SW 1271 (cell line): Measurements from ENCODE around the gene PTPN6.

Source experiments
- DNase-seq, 2 experiments: peaks; one replicate each; lab custom pipeline; 2025; lab: John Stamatoyannopoulos, UW

Gene PTPN6

DNA sequence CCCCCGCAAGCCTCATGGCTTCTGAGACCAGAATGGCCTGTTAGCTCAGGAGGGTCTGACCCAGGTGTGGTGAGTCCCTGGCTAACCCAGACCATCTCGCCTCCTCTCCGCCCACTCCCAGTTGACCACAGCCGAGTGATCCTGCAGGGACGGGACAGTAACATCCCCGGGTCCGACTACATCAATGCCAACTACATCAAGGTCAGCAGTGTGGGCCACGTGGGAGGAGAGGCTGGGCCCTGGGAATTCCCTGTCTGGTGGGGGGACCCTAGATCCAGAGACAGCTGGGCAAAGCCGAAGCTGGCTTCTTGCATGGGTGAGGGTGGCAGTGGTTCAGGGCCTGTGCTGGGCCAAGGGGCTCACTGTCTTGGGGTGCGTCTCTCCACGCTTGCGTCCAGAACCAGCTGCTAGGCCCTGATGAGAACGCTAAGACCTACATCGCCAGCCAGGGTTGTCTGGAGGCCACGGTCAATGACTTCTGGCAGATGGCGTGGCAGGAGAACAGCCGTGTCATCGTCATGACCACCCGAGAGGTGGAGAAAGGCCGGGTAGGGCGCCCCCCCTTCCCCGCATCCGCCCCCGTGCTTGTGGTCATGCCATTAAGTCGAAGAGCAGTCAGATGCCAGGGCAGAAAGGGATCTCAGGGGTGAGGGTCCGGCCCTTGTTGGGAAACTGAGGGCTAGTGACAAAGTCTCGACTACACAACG is 5.0 kb downstream of the PTPN6 start:
- DNase-seq = no peak

DNA sequence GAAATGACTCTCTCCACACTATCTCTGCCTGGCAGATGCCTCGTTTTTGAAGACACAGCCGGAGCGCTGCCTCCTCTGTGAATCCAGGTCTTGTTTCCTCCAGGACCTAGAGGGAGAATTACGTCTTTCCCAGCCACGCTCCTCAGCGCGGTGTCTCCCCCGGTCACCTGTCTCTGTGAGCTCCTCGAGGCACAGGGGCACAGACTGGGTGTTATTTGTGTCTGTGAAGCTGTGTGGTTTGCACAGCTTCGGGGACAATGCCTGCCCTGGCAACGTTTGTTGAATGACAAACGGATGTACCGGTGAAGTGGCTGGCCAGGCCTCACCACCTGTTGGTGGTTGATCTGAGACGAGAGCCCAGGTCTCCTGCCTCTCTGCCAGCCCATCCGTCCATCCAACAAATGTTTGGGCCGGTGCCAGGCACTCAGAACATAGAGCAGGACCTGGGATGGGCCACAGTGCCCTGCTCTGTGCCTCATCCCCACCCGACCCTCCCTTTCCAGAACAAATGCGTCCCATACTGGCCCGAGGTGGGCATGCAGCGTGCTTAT is 6.1 kb downstream of the PTPN6 start:
- no peak for DNase-seq

DNA sequence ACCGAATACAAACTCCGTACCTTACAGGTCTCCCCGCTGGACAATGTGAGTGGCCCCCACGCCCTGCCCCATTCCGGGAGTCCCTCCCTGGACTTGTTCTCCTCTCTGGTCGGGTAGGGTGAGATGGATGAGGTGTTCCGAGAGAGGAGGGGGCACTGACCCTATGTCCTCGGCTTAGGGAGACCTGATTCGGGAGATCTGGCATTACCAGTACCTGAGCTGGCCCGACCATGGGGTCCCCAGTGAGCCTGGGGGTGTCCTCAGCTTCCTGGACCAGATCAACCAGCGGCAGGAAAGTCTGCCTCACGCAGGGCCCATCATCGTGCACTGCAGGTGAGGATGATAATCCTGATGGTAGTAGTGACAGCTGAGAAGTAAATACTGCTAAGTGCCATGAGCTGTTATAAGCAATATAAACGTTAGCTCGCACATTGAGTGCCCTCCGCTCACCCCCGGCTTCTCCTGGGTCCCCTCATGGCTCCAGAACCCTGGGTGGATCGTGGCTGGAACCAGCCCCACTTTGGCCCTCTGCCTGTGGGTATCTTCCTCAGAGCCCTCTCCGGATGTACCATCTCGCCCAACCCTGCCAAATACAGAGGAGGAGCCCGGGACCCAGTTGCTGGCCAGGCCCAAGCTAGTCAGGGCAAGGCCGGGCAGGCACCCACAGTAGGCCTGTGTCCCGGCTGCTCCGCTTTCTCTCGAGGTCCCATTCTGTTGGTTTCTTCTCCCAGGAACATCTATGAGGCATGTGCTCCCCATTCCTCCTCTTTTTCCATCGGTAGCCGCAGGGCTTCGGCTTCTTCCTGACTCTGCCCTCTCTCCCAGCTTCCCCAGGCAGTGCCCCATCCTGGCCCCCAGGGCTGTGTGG is 6.8 kb downstream of the PTPN6 start:
- DNase-seq = no peak

DNA sequence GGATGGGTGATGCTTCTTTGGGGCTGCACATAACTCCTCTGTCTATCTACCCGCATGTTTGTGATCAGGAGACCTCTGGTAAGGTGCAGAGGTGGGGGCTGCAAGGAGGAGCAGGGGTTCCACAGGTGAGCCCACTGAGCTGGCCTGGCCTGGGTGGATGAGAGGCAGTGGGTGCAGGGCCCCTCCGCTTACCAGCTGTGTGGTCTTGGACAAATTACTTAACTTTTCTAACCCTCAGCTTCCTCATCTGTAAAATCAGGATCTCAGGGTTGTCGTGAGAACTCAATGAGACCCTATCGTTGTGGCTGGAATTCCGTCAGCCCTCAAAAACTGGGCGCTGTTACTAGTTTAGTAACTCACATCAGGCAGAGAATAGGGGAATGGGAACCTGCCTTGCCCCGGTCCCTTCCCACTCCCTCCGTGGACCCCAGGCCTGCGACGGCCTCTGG is 7.5 kb downstream of the PTPN6 start:
- DNase-seq = no peak

DNA sequence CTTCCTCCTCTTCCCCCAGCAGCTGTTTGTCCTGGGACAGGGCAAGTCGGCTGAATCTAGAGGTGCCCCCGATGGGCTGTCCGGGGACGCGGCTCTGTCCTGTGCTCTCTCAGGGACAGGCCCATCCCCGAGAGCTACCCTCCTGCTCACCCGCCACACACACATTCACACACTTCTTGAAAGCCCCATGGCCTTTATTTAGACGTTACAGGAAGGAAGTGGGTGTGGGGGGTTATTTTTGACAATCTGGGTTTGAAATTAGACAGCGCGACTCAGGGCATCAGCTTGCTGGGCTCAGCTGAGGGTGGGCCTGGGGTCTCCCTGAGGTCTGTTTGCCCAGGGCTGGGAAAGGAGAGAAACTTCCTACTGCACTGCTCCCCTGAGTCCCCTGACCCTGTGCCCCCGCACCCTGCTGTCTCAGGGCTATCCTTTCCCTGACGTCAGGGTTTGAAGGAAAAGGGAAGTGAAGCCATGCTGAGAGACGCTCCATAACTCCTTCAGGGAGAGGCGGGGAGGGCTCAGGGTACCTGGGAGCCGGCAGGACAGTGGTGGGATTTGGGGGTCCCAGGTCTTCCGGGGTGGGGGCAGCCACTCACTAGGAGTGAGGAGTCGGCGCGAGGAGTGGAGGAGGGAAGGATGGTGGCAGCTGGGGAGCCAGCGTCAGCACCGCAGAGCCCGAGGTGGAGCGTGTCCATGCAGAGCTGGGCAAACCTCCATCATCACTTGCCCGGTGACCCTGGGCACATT is 8.1 kb downstream of the PTPN6 start:
- no peak for DNase-seq

DNA sequence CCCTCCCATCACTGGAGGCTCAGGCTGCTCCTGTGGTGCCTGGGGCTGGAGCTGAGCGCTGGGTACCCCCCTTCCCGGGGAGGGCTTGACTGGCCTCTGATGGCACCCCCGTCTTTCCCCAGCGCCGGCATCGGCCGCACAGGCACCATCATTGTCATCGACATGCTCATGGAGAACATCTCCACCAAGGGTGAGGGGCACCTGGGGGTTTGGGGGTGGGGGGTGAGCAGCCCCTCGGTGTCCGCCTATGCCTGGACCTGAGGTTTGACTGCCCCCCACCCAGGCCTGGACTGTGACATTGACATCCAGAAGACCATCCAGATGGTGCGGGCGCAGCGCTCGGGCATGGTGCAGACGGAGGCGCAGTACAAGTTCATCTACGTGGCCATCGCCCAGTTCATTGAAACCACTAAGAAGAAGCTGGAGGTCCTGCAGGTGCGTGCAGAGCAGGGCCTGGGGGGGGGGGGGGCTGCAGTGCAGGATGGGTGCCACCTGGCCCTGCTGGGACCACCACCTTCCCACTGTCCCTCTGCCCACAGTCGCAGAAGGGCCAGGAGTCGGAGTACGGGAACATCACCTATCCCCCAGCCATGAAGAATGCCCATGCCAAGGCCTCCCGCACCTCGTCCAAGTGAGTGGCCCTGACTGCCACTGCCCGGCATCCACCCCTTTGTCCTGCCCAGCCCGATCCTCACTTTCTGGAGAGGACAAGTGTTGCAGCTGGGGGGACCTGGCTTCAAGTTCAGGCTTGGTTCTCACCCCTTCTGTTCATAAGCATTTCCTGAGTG is 8.8 kb downstream of the PTPN6 start:
- no peak for DNase-seq

DNA sequence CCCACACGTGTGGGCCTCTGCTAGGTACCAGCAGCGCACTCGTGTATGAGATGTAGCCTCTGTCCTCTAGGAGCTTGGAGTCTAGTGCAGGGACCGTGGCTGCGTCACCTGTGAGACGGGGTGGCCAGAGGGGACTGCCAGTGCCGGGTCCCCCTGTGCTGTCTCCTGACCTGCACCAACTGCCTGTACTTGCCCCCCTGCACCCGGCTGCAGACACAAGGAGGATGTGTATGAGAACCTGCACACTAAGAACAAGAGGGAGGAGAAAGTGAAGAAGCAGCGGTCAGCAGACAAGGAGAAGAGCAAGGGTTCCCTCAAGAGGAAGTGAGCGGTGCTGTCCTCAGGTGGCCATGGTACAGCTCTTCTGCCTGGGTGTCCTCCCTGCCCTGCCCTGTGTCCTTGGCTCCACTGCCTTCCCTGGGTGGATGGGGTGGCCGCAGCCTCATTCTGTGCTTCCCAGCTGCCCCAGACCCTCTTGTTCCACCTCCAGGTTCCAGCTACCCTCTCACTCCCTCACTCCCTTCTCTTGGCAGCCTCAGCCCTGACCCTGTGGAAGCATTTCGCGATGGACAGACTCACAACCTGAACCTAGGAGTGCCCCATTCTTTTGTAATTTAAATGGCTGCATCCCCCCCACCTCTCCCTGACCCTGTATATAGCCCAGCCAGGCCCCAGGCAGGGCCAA is 9.6 kb downstream of the PTPN6 start:
- peak in 1 of 2 experiments; percentile 36 for DNase-seq

DNA sequence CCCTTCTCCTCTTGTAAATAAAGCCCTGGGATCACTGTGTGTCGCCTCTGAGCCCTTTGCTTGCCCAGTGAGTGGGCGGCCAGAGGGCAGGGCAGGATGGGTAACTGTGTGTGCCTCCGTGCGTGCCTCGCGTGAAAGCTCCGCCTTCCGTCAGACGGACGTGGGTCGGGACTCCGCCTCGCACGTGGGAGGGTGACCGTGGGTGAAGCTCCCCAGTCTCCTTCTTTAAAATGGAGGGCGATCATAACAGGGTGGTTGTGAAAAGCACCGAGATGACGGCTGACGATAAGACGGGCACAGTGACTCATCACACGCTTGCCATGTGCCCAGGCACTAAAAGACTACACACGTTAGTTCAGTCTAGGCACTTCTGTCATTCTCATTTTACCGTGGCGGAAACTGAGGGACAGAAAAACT is 10.1 kb downstream of the PTPN6 start:
- DNase-seq = no peak

DNA sequence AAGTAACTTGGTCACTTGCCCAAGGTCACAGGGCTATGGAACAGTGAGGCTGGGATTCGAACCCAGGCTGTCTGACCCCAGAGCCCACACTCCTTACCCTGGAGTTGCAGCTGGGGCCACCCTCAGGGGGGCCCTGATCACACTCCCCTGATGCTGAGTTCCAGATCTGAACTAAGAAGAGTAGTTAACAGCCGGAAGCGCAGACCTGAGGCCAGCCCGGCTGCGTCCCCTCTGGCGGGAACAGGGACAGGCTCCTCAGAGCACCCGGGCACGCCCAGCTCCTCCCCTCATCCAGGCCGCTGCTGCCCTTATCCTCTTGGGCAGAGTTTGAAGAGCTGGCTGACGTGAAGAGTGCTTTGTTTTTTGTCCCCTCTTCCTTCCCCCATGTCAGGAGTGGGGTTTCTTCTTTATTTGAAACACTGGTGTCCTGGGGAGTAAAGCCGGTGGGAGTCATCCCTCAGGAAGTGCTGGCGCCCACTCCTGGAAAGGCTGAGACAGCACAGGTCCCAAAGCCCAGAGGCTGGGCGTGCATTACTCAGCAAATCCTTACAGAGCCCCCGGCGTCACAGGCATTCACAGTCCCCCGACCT is 10.6 kb downstream of the PTPN6 start:
- DNase-seq = peak in 1 of 2 experiments; percentile 32

DNA sequence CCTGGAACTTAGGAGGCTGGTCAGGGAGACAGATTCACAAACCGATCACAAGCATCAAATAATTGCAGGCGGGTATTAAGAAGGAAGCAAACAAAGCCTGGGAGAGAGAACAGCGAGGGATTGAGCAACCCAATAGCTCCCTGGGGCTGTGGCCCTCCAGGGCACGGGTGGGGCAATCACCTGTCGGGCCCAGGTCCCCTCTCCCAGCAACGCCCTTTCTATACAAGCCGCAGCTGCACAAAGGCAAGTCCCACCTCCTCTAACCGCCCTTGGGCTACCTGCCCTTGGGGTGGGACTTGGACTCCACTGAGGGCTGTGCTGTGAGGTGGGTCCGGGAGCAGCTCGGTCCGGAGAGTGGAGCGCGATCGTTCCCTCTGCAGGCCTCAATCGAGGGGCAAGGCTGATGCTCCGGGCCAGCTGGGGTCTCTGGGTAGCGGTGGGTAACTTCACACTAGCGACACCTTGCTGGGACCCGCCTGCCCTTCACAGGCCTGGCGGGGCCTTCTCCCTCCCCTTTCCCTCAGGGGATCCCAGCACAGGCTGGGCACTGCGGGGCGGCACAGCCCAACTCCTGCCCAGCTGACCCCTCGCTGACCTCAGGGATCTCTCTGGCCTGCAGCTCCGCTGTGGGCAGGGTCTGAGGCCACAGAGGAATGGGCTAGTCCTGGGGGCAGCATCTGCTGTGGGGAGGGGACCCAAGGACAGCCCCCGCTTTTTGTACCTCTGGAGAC is 11.3 kb downstream of the PTPN6 start:
- DNase-seq = no peak

DNA sequence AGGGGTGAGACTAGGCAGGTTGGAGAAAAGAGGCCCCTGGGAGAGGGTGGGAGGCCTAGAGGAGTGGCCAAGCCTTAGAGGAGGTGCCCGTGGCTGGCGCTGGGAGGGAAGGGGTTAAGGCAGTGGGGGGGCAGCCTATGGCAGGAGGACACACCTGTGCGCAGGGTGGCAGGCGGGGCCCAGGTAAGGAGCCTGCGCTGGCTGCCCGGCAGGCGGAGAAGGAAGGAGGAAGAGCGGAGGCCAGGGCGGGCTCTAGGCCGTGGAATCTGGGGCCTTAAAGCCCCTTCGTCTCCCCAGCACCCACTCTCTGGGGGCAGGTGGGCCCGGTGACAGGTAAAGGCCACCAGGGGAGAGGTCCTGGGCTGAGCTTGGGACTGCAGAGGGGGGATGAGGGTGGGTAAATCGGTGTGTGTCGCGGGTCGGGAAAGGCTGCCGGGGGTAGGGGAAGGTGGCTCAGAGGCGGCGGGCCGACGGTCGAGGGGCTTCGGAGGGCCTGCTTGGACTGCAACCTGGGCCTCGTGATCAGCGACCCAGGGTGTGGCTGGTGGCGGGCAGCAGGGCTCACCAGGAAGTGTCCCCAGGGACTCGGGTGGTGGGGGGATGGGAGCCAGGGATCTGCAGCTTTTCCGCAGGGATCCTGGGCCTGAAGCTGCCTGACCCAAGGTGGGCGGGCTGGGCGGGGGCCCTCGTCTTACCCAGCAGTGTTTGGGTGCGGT is 12.0 kb downstream of the PTPN6 start:
- no peak for DNase-seq

DNA sequence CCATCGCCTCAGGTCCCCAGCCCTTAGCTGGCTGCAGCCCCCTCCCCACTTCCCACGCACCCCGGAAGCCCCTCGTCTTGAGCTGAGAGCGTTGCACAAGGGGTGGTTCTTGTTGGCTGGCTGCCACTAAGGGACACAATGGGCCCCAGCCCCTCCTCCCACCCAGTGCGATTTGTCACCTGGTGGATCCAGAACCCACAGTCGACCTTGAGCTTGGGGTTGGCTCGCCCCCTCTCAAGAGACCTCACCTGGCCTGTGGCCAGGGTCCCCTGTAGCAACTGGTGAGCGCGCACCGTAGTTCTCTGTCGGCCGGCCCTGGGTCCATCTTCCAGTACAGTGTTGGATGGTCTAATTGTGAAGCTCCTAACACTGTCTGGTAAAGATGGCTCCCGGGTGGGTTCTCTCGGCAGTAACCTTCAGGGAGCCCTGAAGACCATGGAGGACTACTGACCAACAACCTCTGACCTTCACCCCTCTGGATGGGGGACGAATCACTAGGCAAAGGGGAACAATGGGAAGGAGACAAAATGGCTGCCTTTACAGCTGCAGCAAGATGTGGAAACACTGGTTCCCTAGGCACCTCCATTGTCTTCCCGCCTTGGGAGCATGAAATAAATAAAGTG is 12.7 kb downstream of the PTPN6 start:
- no peak for DNase-seq

DNA sequence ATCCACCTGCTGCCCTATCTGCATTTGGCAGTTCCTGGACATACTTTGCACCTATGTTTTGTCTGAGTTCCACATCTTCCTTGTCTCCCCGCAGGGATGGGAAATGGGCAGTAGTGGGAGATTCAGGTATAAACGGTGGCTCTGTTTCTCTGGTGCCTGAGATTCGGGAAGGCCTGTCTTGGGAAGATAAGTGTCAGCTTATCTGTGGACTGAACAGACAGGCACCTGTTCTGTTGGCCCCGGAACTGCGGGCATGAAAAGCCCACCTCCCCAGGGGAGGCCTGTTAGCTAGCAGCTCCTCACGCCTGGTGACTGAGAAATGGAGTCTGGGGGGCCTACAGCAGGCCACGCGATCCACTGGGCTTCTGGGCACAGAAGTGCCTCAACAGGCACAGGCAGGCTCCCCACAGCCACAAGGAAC is 13.5 kb downstream of the PTPN6 start:
- no peak for DNase-seq

DNA sequence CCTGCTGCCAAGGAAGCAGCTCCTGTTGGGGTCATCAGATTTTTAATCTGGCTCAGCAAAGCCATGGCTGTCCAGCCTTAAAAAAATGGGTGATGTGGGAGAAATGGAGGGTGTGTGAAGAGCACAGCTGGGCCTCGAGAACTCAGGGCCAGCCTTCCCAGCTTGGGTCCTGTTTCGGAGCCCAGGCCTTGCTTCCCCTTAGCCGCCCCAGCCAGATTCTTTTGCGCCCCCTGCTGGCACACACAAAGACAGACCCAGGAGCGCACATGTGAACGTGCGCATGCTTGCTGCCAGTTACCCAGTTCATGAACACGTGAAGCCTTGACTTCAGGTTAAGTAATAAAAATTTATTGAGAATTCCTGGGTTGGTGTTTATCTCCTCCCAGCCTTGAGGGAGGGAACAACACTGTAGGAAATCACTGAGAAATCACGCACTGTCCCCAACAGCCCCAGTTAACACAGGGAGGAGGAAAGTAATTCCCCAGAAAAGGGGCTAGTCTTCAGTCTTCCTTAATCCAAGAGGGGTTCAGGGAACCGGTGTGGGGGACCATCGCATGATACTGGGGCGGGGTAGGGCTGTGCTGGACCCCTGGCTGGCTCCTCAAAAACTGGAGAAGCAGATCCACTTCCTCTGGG is 14.0 kb downstream of the PTPN6 start:
- DNase-seq = peak; percentile 35 to 45

DNA sequence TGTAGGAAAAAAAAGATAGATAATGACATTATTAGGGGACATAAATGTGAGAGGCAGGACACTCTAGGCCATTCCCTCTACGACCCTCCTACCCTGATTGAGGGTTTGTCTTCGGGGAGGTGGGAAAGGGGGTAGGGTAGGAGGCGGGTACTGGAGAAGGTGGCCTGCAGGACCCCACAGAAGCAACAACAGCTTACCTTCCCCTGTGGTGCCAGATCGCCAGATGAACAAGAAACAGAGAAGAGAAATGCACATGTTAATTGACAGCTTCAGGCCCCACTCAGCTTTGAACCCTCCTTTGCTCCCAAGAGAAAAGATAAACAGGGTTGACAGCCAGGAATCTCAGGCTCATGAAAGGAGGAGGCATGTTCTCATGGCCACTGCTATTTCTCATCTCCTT is 14.6 kb downstream of the PTPN6 start:
- DNase-seq = no peak

DNA sequence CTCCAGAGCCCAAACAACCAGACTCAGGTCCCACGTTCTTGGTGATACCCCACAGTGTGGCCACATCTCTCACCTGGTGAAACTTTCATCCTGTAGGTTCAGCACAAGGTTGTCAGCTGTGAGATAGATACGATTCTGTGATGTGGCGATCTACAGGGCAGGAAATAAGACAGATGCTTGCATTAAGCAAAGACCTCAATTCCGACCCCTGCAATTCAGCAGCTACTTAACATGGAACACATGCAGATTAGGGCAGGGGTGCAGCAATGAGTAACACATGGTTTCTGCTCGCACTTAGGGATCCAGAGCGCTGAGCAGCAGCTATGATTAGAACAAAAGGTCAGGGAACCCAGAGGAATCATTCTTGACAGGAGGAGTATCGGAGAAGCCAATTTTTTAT is 15.2 kb downstream of the PTPN6 start:
- DNase-seq = no peak

DNA sequence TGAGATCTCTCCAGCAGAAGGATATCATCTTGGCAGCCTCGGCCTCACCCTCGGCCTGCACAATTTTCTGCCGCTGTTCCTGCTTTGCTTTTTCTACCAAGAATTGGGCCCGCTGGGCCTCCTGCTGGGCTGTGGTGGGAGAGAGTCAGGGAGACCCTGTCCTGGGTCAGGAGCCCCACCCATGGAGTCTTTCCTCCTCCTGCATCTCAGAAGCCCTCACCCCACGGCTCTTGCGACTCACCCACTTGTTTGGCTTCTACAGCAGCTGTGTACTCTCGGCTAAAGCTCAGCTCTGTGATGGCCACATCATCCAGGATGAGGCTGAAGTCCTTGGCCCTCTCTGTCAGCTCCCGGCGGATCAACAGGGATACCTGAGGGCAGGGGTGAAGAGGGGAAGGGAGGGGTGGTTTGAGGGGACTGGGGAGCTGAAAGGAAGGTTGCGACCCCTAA is 16.5 kb downstream of the PTPN6 start:
- DNase-seq = no peak

DNA sequence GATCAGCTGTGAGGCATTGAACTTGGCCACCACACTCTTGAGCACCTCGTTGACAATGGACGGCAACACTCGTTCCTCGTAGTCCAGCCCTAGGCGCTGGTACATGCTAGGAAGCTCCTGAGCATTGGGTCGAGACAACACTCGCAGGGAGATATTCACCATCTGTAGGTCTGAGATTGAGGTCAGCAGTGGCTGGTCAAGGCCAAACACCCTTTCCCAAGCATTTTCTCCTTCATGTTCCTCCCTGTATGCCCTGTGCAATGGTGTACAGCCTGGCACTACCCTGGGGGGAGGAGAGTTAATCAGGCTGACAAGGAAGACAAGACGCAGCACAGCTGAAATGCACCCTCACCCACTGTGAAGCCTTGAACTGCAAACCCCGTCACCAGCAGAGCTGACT is 17.3 kb downstream of the PTPN6 start:
- no peak for DNase-seq
